Measurements from ENCODE around the gene ADPRM. TPM values are rescaled to one million over a fixed set of nuclear protein-coding genes. Genes with fewer than 3 reads are reported as not detected.

ADPRM gene
- total and polyA plus RNA-seq, 8 donors, result 4.1 to 6.9 (median 4.6) TPM

GRCh38 chr17:10657879-10658278 is 39.5 kb upstream of the ADPRM start:
- no peaks in the 10 kb centered on the region for H3K4me1 ChIP-seq
- 76 to 78% methylated on average over 10 of the region's 10 CpGs for WGBS, 2 donors
- DNase-seq (no peak), ATAC-seq (no peak), FAIRE-seq (no peak)
- no peak for TF ChIP-seq CTCF (IDR thresholded peaks at IDR 0.05)
- no peak overlapping the region for H3K4me3 ChIP-seq
- H3K9me3 ChIP-seq, result no peaks in the 10 kb centered on the region
- H3K27ac ChIP-seq, result no peak overlapping the region
- no peaks in the 10 kb centered on the region for H3K36me3 ChIP-seq
- intact Hi-C loops (cut with DNase I), result loop anchor here in 1 of 3 donors (10.0 kb wide), 1 partner anchor 187 kb away; no protein-coding TSS in a partner anchor
- no peaks in the 10 kb centered on the region for H3K27me3 ChIP-seq

GRCh38 chr17:10661437-10661836 is 36.0 kb upstream of the ADPRM start:
- H3K36me3 ChIP-seq, result no peaks in the 10 kb centered on the region
- no peak overlapping the region for H3K27ac ChIP-seq
- H3K4me3 ChIP-seq, result no peak overlapping the region
- no peaks in the 10 kb centered on the region for H3K4me1 ChIP-seq
- no peak for DNase-seq
- TF ChIP-seq CTCF (IDR thresholded peaks at IDR 0.05), result no peak
- intact Hi-C loops (cut with DNase I), result no loop called here
- H3K27me3 ChIP-seq, result no peaks in the 10 kb centered on the region
- no peak for FAIRE-seq
- H3K9me3 ChIP-seq, result no peaks in the 10 kb centered on the region
- WGBS, 2 donors, result 92 to 95% methylated on average over 10 of the region's 10 CpGs
- no peak for ATAC-seq

GRCh38 chr17:10663231-10663630 is 34.2 kb upstream of the ADPRM start:
- ATAC-seq, result no peak
- FAIRE-seq, result no peak
- no peaks in the 10 kb centered on the region for H3K9me3 ChIP-seq
- H3K36me3 ChIP-seq, result no peaks in the 10 kb centered on the region
- H3K27me3 ChIP-seq, result no peaks in the 10 kb centered on the region
- H3K4me3 ChIP-seq, result no peak overlapping the region
- no peaks in the 10 kb centered on the region for H3K4me1 ChIP-seq
- TF ChIP-seq CTCF (IDR thresholded peaks at IDR 0.05), result no peak
- intact Hi-C loops (cut with DNase I), result no loop called here
- DNase-seq, result no peak
- 82 to 91% methylated on average over 6 of the region's 6 CpGs for WGBS, 2 donors
- H3K27ac ChIP-seq, result no peak overlapping the region

GRCh38 chr17:10664571-10664970 is 32.8 kb upstream of the ADPRM start:
- H3K9me3 ChIP-seq, result no peaks in the 10 kb centered on the region
- TF ChIP-seq CTCF (IDR thresholded peaks at IDR 0.05), result no peak
- DNase-seq (no peak), ATAC-seq (no peak), FAIRE-seq (no peak)
- H3K4me3 ChIP-seq, result no peak overlapping the region
- intact Hi-C loops (cut with DNase I), result no loop called here
- no peaks in the 10 kb centered on the region for H3K27me3 ChIP-seq
- no peak overlapping the region for H3K27ac ChIP-seq
- H3K4me1 ChIP-seq, result no peaks in the 10 kb centered on the region
- H3K36me3 ChIP-seq, result no peaks in the 10 kb centered on the region
- WGBS, 2 donors, result 91 to 96% methylated on average over 9 of the region's 9 CpGs

- no peak for DNase-seq
- no peak for FAIRE-seq
- Histone ChIP-seq H3K9me3 (no peaks in the 10 kb centered on the region), H3K27ac (no peak overlapping the region), H3K27me3 (no peaks in the 10 kb centered on the region), H3K4me1 (no peaks in the 10 kb centered on the region), H3K36me3 (no peaks in the 10 kb centered on the region), H3K4me3 (no peak overlapping the region)
- 84 to 86% methylated on average over 5 of the region's 5 CpGs for WGBS, 2 donors
- intact Hi-C loops (cut with DNase I), result no loop called here
- ATAC-seq, result no peak
- TF ChIP-seq CTCF (IDR thresholded peaks at IDR 0.05), result no peak
Observed at GRCh38 chr17:10666906-10667305, 30.5 kb upstream of the ADPRM start.
